NCI-H774 (cell line): ENCODE data around the gene PRRC2A.
A peak's percentile ranks its signal among the peaks of the same experiment; 100 is the strongest.

ENCODE experiments used
- DNase-seq: peaks from one replicate; lab custom pipeline; 2025; lab: John Stamatoyannopoulos, UW

Gene PRRC2A

DNA sequence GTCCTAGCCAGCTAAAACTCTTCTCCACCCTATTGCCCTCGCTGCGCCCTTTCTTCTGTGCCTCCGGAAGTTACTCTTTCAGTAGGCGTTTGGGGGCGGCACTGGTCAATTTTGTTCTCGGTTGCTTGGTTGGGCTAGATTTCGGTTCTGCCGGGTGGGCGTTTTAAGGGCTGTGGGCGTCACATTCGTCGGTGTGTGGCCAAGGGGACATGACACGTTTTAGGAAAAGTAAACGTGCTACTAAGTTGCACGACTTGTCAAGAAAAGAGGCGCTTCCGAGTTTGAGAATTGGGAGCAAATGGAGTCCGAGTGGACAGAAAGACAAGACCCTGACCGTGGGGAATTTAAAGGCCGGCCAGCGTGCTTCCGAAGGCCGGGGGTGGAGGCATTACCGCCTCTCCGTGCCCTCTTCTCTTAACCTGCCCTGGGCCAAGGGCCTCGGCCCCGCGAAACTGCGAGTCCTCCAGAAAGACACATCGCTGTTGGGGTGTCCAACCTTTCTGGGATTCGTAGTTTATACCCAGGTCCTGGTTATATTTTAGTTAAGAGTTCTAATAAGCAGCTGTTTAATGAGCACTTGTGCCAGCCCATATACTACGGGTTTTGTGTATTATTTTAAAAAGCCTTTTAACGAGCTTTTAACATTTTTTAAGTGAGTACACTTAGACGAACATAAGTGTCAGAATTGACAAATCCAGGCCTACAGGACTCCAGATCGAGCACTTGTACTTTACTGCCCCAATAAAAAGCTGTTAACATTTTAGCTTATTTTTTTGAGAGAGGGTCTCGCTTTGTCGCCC, 32.6 kb downstream of the PRRC2A start:
- DNase-seq, result peak; percentile 91

DNA sequence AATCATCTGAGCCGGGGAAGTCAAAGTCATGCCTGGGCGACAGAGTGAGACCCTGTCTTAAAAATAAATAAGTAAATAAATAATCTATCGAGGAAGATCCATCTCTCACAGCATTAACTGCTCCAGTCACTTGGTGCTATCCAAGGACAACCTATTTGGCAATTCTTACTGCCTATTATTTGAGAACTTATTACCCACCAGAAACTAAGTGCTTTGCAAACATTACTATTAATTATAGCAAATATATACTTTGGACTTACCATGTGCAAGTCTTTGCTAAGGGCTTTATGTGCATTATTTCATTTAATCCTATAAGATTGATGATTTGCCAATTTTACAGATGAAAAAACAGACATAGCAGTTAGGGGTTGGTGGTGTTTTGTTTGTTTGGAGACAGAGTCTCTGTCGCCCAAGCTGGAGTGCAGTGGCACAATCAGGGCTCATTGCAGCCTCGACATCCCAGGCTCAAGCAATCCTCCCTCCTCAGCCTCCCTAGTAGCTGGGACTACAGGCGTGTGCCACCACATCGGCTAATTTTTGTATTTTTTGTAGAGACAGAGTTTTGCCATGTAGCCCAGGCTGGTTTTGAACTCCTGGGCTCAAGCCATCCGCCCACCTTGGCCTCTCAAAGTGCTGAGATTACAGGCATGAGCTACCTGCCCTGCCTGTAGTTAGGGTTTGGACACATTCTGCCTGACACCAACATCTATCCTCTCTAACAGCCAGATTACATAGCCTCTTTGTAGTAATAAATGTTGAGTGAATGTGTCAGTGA, 34.2 kb downstream of the PRRC2A start:
- DNase-seq, result no peak

DNA sequence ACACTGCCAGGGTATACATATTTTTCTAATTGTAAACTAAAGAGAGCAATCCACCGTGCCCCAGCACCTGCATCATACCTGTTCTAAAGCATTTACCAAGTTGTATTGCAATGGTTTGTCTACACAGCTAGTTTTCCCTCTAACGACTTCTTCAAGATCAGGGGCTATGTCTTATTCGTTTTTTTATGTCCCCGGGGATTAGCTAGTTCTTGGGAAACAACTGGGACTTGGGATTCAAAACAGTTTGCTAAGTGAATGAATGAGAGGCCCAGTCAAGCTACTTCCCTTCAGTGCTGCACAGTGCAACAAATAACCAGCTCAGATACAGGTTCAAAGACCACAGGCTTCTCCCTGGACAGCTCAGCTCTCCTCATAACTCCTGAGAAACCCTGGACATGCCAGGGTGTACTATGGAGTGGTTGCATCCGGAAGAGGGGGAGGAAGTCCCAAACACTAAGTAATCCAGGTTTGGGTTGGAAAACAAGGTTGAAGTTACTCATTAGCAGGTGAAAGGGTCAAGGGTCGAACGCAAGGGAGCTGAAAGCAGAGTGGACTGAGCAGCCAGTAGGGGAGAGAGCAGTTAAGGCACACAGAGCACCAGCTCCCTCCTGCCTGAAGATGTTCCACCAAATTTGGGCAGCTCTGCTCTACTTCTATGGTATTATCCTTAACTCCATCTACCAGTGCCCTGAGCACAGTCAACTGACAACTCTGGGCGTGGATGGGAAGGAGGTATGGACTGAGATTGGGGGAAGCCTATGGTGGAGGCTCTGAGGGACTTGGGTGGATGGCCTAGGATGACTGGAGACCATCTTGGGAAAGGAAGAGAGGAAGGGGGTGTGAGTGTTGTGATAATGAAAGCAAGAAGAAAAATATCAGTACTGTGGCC, 35.1 kb downstream of the PRRC2A start, which contains the start of gene APOM:
APOM (plus strand) TSS at position 546 of the 889 bp plus-strand sequence; CDS start at position 619, 73 bp downstream.
- no peak for DNase-seq

DNA sequence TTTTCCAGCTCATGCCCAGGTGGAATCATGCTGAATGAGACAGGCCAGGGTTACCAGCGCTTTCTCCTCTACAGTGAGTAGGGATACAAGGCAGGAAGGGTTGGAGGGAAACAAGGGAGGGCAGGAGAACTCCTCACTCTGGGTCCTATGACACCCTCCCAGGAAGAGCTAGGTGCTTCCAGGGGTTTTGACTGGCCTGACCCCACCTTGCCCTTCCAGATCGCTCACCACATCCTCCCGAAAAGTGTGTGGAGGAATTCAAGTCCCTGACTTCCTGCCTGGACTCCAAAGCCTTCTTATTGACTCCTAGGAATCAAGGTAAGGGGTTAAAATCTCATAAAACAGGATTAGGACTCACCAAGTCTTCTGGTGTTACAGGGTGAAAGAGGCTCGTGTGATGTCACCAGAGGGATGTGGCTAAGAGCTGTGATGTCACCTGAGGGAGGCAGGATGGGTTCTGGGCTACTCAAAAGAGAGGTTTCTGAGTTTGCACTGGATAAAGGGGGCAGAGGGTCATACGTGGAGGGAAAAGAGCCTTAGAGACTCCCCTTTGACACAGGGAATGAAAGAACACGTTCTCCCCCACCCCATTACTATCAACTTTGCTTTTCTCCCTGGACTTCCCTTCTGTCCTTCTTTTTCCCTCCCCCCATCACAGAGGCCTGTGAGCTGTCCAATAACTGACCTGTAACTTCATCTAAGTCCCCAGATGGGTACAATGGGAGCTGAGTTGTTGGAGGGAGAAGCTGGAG, 37.1 kb downstream of the PRRC2A start:
- no peak for DNase-seq

DNA sequence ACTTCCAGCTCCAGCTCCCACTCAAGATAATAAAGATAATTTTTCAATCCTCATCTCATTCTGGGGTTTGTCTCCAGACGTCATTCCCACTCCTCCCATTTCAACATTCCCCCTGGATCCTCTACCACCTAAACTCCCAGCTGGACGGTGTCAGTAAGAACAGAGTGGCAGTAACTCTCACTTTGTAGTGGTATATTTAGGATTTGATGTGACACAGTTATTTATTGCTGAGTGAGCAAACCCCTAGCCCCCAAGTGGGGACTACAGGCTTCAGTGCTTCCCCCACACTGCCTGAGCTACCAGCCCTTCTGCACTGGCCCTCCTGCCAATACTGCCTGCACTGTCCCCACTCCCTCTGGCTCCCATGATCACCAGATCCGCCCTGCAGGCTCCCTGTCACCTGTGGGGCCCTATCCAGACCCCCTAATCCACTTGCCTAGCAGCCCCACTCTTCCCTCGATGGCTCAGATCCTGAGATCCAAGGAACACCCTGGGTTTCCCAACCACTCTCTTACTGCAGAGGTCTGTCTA, 37.7 kb downstream of the PRRC2A start:
- no peak for DNase-seq

DNA sequence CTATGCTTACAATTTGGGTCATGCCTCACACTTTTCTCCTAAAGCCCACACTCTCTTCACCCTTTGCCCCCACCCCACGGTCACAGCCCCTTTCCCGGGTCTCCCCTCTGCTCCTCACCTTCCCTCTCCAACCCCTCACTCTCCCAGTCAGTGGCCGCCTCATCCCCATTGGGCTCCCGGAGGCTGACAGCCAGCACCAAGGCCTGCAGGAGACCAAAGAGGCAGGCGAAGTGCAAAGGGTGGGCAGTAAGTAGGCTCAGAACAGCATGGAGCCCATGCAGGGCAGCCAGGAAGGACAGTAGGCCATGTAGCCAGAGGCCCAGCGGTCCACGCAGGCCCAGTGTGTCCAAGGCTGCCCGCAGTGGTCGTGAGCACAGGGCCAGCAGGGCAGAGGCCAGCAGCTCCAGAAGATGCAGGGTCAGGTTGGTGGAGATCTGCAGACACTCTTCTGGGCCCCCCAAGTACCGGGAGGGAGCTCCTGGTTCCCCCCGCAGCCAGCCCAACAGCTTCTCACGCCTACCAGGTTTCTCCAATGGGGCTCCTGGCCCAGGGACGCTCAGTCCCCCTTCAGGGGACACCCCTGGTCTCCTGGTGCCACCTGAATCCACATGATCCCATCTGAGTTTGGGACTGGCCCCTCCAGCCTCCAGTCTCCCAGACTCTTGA, 38.6 kb downstream of the PRRC2A start:
- DNase-seq, result no peak

DNA sequence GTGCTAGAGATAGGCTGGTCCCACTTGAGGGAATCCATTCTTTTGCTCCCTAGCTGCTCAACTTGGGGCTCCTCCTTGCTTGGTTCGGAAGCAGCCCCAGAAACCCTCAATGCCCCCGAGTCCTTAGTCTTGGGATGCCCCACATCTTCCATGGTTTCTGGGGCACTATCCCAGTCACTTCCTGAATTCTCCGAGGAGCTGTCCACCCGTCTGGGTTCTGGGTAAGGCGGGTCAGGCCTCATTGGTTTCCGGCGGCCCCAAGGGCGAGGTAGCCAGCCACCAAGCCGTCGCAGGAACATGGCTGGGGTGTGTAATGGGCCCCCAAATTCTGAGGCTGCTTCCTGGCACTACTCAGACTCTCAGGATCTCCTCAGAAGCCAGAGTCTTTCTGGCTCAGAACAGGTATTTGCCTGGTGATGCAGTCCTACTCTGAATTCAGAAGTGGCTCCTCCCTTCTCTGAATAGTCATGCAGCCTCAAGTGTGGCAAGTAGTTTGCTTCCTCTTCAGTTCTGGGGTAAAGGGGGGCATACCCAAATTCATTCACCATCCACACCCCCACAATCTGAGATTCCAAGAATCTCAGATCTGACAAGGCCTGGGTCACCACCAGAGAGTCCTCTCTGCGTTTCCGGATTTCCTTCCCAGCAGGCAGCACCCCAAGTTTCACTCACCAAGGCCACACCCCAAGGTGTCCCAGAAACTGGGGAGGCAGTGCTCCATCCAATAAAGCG, 39.3 kb downstream of the PRRC2A start:
- peak; percentile 0 for DNase-seq

DNA sequence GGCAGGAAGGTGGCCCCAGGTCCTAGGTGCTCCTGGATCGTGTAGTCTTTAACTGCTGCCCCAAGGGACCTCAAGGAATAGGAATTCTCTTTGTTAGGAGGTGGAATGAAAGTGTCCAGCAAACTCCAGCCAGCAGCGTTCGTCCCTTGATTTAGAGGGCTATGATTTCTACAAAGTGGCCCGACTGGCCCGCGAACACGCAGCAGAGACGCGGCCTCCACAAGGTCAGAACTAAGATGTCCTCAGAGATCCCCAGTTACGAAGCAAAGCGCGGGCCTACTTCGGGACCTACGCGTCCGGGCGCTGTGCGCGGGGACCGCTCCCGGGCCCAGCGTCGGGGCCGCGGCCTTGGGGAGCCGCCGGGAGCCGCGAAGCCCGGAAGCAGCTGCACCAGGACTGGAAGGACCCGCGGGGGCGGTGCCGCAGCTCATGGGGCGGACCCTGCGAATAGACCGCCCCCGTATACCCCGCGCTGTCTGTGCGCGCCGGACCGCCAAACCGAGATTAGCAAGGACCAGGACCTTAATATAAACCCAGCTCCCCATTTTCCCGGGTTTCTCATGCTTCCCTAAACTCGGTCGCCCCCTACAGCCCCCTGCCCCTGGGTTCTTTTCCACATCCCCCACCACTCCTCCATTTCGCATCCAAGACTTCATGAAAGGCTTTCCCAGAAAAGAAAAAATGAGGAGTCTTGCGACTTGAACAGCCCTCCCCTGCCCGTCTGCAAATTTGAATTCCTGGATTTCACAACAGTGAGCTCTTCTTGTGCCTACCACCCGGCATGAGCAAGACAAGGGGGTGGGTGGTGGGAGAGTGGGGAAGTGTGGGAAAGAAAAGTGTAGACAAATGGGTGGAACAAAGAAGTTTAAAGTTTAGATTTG, 40.1 kb downstream of the PRRC2A start, which contains the start of gene C6orf47:
C6orf47 (minus strand) TSS at position 398 of the 881 bp plus-strand sequence. CDS start 831 bp downstream, outside the sequence.
- DNase-seq, result peak; percentile 79

DNA sequence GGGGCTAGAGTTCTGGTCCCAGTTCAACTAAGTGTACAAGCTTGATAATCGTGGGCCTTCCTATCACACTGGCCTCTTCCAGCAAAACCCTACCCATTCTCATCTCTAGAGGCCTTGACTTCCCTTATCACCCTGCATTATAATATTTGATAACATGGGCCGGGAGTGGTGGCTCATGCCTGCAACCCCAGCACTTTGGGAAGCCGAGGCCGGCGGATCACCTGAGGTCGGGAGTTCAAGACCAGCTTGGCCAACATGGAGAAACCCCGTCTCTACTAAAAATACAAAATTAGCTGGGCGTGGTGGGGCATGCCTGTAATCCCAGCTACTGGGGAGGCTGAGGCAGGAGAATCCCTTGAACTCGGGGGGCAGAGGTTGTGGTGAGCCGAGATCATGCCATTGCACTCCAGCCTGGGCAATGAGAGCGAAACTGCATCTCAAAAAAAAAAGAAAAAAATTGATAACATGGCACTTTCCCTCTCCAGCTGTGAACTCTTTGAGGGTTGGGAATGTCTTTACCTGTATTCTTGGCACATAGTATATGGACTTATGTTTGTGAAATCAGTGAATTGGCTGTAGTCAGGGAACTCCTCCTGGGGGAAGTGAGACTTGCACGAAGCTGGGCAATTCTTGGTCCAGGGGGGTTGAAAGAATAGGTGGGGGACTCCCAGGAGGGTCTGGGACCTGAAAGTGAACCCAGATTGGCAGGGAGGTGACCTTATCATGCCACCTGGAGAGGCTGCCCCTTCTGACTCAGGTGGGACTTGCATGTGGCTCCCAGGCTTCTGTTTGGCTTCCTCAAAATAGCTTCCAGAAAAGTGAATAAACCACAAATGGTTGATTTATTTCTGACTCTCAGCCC, 41.0 kb downstream of the PRRC2A start:
- DNase-seq, result no peak

DNA sequence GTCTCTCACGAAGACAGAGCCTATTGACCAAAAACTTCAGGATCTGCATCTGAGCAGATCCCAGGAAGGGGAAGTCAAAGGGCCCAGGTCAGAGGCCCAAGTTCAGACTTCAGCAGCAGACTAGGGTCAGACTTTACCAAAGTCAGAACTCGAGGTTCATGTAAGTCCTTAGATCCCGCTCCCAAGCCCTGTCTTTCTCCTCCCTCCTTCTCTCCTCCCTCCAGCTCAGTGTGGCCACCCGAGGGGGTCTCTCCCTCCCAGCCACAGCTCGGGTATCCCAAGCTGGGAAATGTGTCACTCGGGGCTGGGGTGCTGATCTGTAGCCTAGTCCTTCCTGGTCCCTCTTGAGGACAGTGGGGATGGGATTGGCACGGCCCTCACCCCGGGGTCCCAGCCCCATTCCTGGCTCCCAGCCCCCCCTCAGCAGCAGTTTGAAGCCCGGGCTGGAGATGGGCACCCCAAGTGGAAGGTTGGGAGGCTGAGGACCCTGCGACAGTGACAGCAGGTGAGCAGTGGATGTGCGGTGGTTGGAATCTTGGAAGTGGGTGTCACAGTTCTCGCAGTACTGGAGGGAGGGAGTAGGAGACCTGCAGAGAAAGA, 41.7 kb downstream of the PRRC2A start:
- no peak for DNase-seq

DNA sequence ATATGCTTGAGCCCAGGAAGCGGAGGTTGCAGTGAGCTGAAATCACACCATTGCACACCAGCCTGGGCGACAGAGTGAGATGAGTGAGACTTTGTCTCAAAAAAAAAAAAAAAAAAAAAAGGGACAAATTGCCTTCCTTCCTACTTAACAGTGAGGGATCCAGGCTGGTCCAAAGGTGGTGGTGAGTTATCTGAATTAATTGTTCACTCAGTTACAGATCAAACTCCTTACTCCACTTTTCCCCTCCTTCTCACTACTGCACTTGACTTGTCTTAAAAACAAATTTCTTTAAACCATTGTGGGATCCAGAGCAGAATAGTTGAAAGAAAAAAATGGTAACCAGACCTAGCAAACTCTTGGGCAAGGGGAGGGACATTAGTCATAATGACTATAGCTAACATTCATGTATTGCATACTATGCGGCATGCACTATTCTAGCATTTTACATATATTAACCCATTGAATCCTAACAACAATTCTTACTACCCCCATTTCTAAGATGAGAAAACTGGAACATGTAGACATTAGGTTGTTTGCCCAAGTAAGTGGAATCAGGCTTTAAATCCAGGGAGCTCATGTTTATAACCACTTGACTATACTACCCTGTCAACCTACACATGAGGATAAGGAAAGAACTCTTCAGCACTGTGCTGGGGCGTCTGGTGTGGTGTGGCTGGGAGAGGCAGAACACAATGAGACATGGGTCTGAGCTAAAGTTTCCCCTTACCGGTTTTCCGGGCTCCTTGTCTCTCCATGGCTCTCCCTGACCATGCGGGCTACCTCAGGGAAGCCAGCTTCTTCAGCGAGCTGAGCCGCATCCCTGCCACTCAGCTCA, 42.8 kb downstream of the PRRC2A start:
- no peak for DNase-seq

DNA sequence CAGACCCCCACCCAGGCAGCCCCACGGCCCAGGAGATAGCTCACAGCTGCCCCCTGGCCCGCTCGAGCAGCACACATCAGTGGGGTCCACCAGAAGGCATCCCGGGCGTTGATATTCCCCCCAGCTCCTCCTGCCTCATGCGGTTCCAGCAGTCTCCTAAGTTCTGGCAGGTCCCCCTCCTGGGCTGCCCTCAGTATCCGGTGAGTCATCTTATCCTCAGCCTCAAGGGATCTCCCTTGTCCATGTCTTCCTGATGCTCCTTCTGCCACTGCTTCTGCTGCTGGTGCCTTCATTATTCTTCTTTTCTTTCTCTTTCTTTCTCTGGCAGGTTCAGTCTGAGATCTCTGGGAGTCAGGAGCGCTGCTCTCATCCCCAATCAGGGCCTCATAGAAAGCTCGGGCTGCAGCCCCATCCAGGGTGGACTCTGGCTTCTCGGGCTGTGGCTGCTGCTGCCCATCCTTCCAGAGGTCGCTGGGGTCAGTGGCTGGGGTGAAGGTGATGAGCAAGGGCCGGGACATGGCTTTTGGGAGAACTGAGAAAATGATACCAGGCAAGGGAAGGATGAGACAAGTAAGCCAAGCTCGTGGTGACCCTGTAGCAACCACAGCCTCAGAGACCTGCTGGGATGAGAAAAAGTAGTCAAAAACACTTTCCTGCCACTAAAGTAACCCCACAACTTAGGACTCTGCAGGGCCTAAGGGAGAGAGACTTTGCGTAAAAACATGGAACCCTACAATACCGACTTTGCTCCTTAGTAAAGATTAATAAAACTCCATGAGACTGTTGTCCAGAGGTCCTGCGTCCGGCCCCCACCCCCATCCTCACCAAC, 43.7 kb downstream of the PRRC2A start:
- no peak for DNase-seq

DNA sequence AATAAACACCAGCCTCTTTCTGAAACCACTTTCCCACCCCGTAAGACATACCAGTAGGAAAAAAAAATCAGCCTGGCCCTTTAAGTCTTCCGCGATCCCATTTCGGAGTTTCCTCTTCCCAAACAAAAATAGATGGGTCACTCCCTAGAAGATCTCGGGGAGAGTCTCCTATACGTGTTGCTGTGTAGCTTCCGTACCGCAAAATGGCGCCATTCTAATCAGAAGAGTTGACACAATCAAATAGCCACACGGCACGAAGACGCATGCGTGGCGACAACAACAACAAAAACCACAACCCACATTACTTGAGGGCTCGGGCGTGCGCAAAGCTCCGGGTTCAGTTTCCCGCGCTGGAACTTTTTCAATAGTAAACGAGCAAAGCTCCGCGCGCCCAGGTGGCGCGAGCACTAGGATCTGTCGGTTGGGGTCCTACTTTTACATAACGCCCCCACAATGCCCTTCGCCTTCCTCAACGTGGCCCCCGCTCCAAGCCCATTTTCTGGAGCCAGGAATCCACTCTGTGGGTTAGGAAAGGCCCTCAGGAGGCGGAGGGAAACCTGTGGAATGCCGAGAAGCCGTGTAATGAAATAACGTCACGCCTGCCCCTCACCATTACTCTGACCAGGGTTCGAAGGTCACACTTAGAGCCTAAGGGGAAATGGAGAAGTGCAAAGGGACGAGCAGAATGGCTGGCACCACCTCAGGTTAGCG, 44.4 kb downstream of the PRRC2A start, which contains the start of gene GPANK1:
GPANK1 (minus strand) TSS at position 208 of the 711 bp plus-strand sequence. CDS start 519 bp downstream, outside the sequence.
- peak; percentile 89 for DNase-seq

DNA sequence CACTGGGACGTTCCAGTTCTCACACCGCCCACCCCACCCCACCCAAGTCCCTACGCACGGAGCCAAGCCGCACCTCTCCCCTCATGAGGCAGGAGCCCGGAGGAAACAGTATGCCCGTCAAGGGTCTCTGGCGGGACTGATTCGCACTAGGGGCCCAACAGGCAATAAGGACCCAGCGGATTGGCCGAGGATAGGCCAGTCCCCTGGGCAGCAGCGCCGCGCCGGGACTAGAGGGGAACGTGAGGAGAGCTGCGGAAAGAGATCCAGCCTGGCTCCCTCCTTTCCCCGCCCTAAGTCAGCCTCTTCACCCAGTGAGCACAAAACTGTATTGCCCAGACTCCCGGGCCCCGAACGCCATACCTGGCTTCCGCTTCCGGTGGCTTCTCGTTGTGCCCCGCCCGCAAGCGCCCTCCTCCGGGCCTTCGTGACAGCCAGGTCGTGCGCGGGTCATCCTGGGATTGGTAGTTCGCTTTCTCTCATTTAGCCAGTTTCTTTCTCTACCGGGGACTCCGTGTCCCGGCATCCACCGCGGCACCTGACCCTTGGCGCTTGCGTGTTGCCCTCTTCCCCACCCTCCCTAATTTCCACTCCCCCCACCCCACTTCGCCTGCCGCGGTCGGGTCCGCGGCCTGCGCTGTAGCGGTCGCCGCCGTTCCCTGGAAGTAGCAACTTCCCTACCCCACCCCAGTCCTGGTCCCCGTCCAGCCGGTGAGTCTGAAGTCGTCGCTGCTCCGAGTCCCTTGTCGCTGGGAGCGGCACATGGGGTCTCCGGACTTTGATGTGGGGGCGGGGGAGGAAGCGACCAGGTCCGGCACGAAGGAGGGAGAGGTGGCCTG, 45.2 kb downstream of the PRRC2A start, which contains the start of gene CSNK2B:
CSNK2B (plus strand) TSS at position 580 of the 836 bp plus-strand sequence. CDS start 752 bp downstream, outside the sequence.
- peak; percentile 96 for DNase-seq
